HepG2 (cell line): ENCODE data around the gene CPED1. TPM values are rescaled to one million over a fixed set of nuclear protein-coding genes. Genes with fewer than 3 reads are reported as not detected.

Source experiments
- ATAC-seq: fragments of 200-7000 bp; cut with Tn5 transposase; 3 replicates; pipeline ENCODE4 v1.9.1; 2020; ENCODE audit warnings: mild to moderate bottlenecking, moderate library complexity
- BruUV-seq: library from RNA; stranded (reverse); fragments of 400-500 nt; replicated peaks from 2 replicates; lab custom pipeline; 2021; lab: Mats Ljungman, UMichigan
- CTCF ChIA-PET: fragments of 300-600 bp; formaldehyde crosslinking; extraction: SDS; loops from one replicate; lab custom pipeline; 2021; ENCODE audit warnings: low total read pairs, inconsistent platforms, low intra/inter-chr PET ratio; lab: Yijun Ruan, JAX
- POLR2A ChIA-PET: fragments of 350-600 bp; sonication (Branson Sonifier 250); formaldehyde crosslinking; loops from one replicate; lab custom pipeline; 2020; ENCODE audit warnings: antibody characterized with exemption, inconsistent platforms; lab: Yijun Ruan, JAX
- DNase-seq: peaks from one replicate; pipeline ENCODE4 v3.0.0-alpha.2; 2015; ENCODE audit warnings: low spot score
- FAIRE-seq: peaks from 3 replicates; lab custom pipeline; 2011; peaks lifted over from hg19 to GRCh38; lab: Jason Lieb, UNC
- H2AFZ ChIP-seq: one replicate; pipeline ENCODE4 v1.6.1; 2011; ENCODE audit warnings: low read length, inconsistent platforms
- H3K27ac ChIP-seq: fragments of 300-600 bp; 3 replicates; pipeline ENCODE4 v1.8.0; 2011; ENCODE audit warnings: mixed run types, mild to moderate bottlenecking, mixed read lengths, low read length, inconsistent platforms; ENCODE audit not compliant: insufficient read depth; ENCODE audit errors: extremely low read length
- H3K27me3 ChIP-seq, 2 experiments: fragments of 200-600 bp in 1 of 2; 2 replicates in 1 of 2; 3 replicates in 1 of 2; pipeline versions ENCODE4 v1.6.0 to v1.8.0; 2011; ENCODE audit warnings: low read length in 2 of 2, mild to moderate bottlenecking in 2 of 2, moderate library complexity in 2 of 2, inconsistent platforms in 1 of 2; ENCODE audit not compliant: insufficient read depth in 2 of 2, control insufficient read depth in 1 of 2
- H3K36me3 ChIP-seq, 2 experiments: fragments of 200-600 bp in 1 of 2; replicated peaks in 1 of 2; 2 replicates in 1 of 2; 3 replicates in 1 of 2; pipeline versions ENCODE4 v1.5.1 to v1.8.0; 2011; ENCODE audit warnings: low read length in 2 of 2, inconsistent platforms in 1 of 2; ENCODE audit not compliant: insufficient read depth in 2 of 2, control insufficient read depth in 1 of 2
- H3K4me1 ChIP-seq: 2 replicates; pipeline ENCODE4 v1.5.1; 2012; ENCODE audit warnings: low read length, inconsistent platforms; ENCODE audit not compliant: insufficient read depth
- H3K4me2 ChIP-seq: 2 replicates; pipeline ENCODE4 v1.6.0; 2011; ENCODE audit warnings: low read depth, low read length, inconsistent platforms
- H3K4me3 ChIP-seq, 3 experiments: fragments of 200-600 bp in 1 of 3; sonication (generic), shearing (Covaris generic) in 1 of 3; replicated peaks in 1 of 3; 2 replicates each; pipeline ENCODE4 v1.5.1; 2011 to 2016; ENCODE audit warnings: low read length in 3 of 3, inconsistent platforms in 2 of 3, low read depth in 2 of 3, mild to moderate bottlenecking in 2 of 3, control low read depth in 1 of 3, mixed read lengths in 1 of 3; ENCODE audit not compliant: insufficient read depth in 1 of 3
- H3K79me2 ChIP-seq: one replicate; pipeline ENCODE4 v1.6.1; 2011; ENCODE audit warnings: low read length, inconsistent platforms; ENCODE audit not compliant: insufficient read depth
- H3K9ac ChIP-seq: 2 replicates; pipeline ENCODE4 v1.6.0; 2011; ENCODE audit warnings: mild to moderate bottlenecking, low read depth, low read length, inconsistent platforms; ENCODE audit not compliant: insufficient read depth
- H3K9me3 ChIP-seq: 2 replicates; pipeline ENCODE4 v1.5.1; 2012; ENCODE audit warnings: mild to moderate bottlenecking, low read length
- H4K20me1 ChIP-seq: 2 replicates; pipeline ENCODE4 v1.6.0; 2011; ENCODE audit warnings: inconsistent platforms, mild to moderate bottlenecking, low read length, moderate library complexity; ENCODE audit not compliant: insufficient read depth
- KDM3A ChIP-seq: IDR thresholded peaks from 2 replicates; pipeline ENCODE4 v1.6.1; 2018; ENCODE audit warnings: low read depth, missing compliant biosample characterization
- TIGD3 ChIP-seq: sonication (generic); formaldehyde crosslinking; IDR thresholded peaks from 2 replicates; pipeline ENCODE4 v1.5.1; 2020; ENCODE audit warnings: mild to moderate bottlenecking, missing genetic modification reagents, borderline replicate concordance
- ZNF230 ChIP-seq: sonication (generic); formaldehyde crosslinking; IDR thresholded peaks from 2 replicates; pipeline ENCODE4 v1.4.0; 2020; ENCODE audit warnings: mild to moderate bottlenecking, missing genetic modification reagents
- ZNF33A ChIP-seq: sonication (generic); formaldehyde crosslinking; IDR thresholded peaks from 2 replicates; pipeline ENCODE4 v1.5.1; 2020; ENCODE audit warnings: missing genetic modification reagents, mild to moderate bottlenecking, moderate library complexity, borderline replicate concordance
- ZNF614 ChIP-seq: IDR thresholded peaks from 2 replicates; pipeline ENCODE4 v1.6.1; 2018; ENCODE audit warnings: missing biosample characterization, missing genetic modification reagents, inconsistent platforms, borderline replicate concordance
- ZNF644 ChIP-seq: IDR thresholded peaks from 2 replicates; pipeline ENCODE4 v1.6.1; 2016; ENCODE audit warnings: low read depth
- ZNF703 ChIP-seq: sonication (generic); formaldehyde crosslinking; IDR thresholded peaks from 2 replicates; pipeline ENCODE4 v1.5.1; 2020; ENCODE audit warnings: missing genetic modification reagents, mild to moderate bottlenecking, moderate library complexity, borderline replicate concordance
- WGBS: methylation state at CpG from one replicate; pipeline ENCODE4 v1.1.6; 2017; ENCODE audit warnings: low lambda C conversion rate; 5-methylcytosine and 5-hydroxymethylcytosine counted together
- in situ Hi-C: cut with HindIII; loops from 2 replicates; pipeline ENCODE4 v1.10.0; 2017; ENCODE audit warnings: low pct_unique_long_range_greater_than_20kb; ENCODE audit not compliant: extremely low pct_ligation_motif_present
- intact Hi-C: fragments of 100-400 bp; cut with micrococcal nuclease; formaldehyde crosslinking; loops from one replicate; pipeline ENCODE4 v1.10.0; 2022; ENCODE audit not compliant: unreplicated experiment
- polyA plus RNA-seq, 8 experiments: library from polyadenylated mRNA; depleted of rRNA in 3 of 8; stranded (reverse) in 7 of 8; unstranded in 1 of 8; fragments of >200 nt; fragmentation: Illumina TruSeq in 4 of 8; extraction: Trizol in 4 of 8; gene quantifications; 2 replicates each; pipeline versions ENCODE4 v1.2.1 to v1.2.3, GENCODE V29; 2011 to 2016; ENCODE audit warnings: low read depth in 4 of 8, missing spikeins in 1 of 8, mixed read lengths in 1 of 8; ENCODE audit not compliant: insufficient read depth in 1 of 8
- total RNA-seq, 5 experiments: library from RNA; depleted of rRNA; stranded (reverse); fragments of >200 nt; fragmentation: Illumina TruSeq; extraction: Trizol; gene quantifications; 2 replicates each; pipeline ENCODE4 v1.2.3, GENCODE V29; 2016; ENCODE audit warnings: low read depth in 1 of 5
- TF ChIP-seq, protein P1 (sequence below): sonication (generic); formaldehyde crosslinking; IDR thresholded peaks from 2 replicates; pipeline ENCODE4 v1.5.0; 2020; ENCODE audit warnings: mild to moderate bottlenecking, missing genetic modification reagents

CPED1 gene
- total and polyA plus RNA-seq, 2 of the 13 experiments (the other 11 are each of a cell fraction or from before 2014, with no cell fraction given) = 11.5 to 27.0 TPM

DNA sequence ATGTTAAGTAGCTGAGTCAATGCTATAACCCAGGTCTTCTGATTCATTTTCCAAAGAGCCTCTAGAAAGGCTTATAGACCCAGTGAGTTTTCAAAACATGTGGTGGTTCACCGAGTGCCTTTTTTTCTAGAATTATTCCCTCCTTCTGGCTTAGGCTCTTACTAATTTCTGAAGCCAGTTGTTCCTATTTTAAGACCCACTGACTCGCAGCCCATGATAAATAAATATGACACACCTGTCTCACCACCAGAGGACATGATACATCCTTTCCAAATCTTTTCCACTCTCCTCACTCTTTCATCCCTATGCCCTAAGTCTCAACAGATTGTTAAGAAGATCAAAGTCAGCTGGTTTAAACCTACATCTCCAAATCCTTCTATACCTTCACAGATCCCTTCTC is 214.3 kb downstream of the CPED1 start:
- H3K4me1 ChIP-seq = no peaks in the 10 kb centered on the region
- H3K27me3 ChIP-seq = no peaks in the 10 kb centered on the region
- no peaks in the 10 kb centered on the region for H3K9me3 ChIP-seq
- no peak overlapping the region for H3K27ac ChIP-seq
- intact Hi-C loops = no loop called here
- H3K4me3 ChIP-seq = no peak overlapping the region
- no peak overlapping the region for H3K4me2 ChIP-seq
- in situ Hi-C loops = no loop called here
- no peak overlapping the region for H3K9ac ChIP-seq
- no peaks in the 10 kb centered on the region for H3K36me3 ChIP-seq
- no peak for TF ChIP-seq TIGD3 (CRISPR knock-in tag)
- no peak for TF ChIP-seq KDM3A (CRISPR knock-in tag)
- TF ChIP-seq, protein P1, sequence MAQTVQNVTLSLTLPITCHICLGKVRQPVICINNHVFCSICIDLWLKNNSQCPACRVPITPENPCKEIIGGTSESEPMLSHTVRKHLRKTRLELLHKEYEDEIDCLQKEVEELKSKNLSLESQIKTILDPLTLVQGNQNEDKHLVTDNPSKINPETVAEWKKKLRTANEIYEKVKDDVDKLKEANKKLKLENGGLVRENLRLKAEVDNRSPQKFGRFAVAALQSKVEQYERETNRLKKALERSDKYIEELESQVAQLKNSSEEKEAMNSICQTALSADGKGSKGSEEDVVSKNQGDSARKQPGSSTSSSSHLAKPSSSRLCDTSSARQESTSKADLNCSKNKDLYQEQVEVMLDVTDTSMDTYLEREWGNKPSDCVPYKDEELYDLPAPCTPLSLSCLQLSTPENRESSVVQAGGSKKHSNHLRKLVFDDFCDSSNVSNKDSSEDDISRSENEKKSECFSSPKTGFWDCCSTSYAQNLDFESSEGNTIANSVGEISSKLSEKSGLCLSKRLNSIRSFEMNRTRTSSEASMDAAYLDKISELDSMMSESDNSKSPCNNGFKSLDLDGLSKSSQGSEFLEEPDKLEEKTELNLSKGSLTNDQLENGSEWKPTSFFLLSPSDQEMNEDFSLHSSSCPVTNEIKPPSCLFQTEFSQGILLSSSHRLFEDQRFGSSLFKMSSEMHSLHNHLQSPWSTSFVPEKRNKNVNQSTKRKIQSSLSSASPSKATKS = no peak
- TF ChIP-seq ZNF230 (CRISPR knock-in tag) = no peak
- no peak for TF ChIP-seq ZNF644 (CRISPR knock-in tag)
- TF ChIP-seq ZNF703 (CRISPR knock-in tag) = no peak
- no peak for TF ChIP-seq ZNF614
- no peak for TF ChIP-seq ZNF33A (CRISPR knock-in tag)
- TF ChIP-seq, all 625 proteins: peak for 0
- BruUV-seq = no TSS peak
- FAIRE-seq (no peak), ATAC-seq (no peak), DNase-seq (no peak)
- 34% methylated on average over 2 of the region's 2 CpGs for WGBS
- ChIA-PET CTCF (no interaction called here), POLR2A (no interaction called here)
- Histone ChIP-seq H4K20me1 (no peaks in the 10 kb centered on the region), H2AFZ (no peak overlapping the region), H3K79me2 (no peaks in the 10 kb centered on the region)
